Liver (tissue), 9 donors: ENCODE results near the gene CSMD2. TPM values are rescaled to one million over a fixed set of nuclear protein-coding genes. Genes with fewer than 3 reads are reported as not detected.

Source experiments
- DNase-seq: peaks from one replicate; pipeline ENCODE4 v3.0.0-alpha.2; 2017; ENCODE audit warnings: low spot score
- H3K27ac ChIP-seq, 2 donors: one replicate each; pipeline ENCODE4 v1.7.0; 2013; ENCODE audit warnings: inconsistent platforms in 2 of 2, low read length in 2 of 2, control low read depth in 1 of 2, low read depth in 1 of 2, mild to moderate bottlenecking in 1 of 2
- H3K27me3 ChIP-seq, 4 donors: one replicate each; pipeline versions ENCODE4 v1.6.1 to v1.7.0; 2013; ENCODE audit warnings: low read length in 3 of 4, inconsistent platforms in 1 of 4, mild to moderate bottlenecking in 1 of 4, moderate library complexity in 1 of 4; ENCODE audit not compliant: control insufficient read depth in 4 of 4, insufficient read depth in 4 of 4
- H3K36me3 ChIP-seq, 4 donors: one replicate each; pipeline versions ENCODE4 v1.6.1 to v1.7.0; 2013; ENCODE audit warnings: low read length in 3 of 4, mild to moderate bottlenecking in 3 of 4, low read depth in 1 of 4, moderate library complexity in 1 of 4; ENCODE audit not compliant: control insufficient read depth in 4 of 4, insufficient read depth in 3 of 4
- H3K4me1 ChIP-seq, 4 donors: one replicate each; pipeline versions ENCODE4 v1.6.1 to v1.7.0; 2013; ENCODE audit warnings: low read length in 3 of 4, mild to moderate bottlenecking in 3 of 4, moderate library complexity in 1 of 4; ENCODE audit not compliant: control insufficient read depth in 4 of 4, insufficient read depth in 4 of 4
- H3K4me3 ChIP-seq, 3 donors: one replicate each; pipeline versions ENCODE4 v1.6.1 to v1.7.0; 2013; ENCODE audit warnings: low read length in 3 of 3, control low read depth in 1 of 3, low read depth in 1 of 3, mild to moderate bottlenecking in 1 of 3
- H3K9ac ChIP-seq, 2 donors: one replicate each; pipeline ENCODE4 v1.7.0; 2013; ENCODE audit warnings: low read length in 2 of 2, mild to moderate bottlenecking in 2 of 2, moderate library complexity in 2 of 2, control low read depth in 1 of 2, low read depth in 1 of 2
- H3K9me3 ChIP-seq, 4 donors: one replicate each; pipeline versions ENCODE4 v1.6.1 to v1.7.0; 2013; ENCODE audit warnings: low read length in 3 of 4; ENCODE audit not compliant: control insufficient read depth in 4 of 4
- EGR1 ChIP-seq, 2 donors: IDR thresholded peaks; 2 replicates each; pipeline ENCODE4 v1.6.1; 2016 to 2018; ENCODE audit warnings: antibody characterized with exemption in 2 of 2, low read depth in 2 of 2
- FOXA2 ChIP-seq: IDR thresholded peaks from 2 replicates; pipeline ENCODE4 v1.6.1; 2016; ENCODE audit warnings: antibody characterized with exemption
- GABPA ChIP-seq, 2 donors: IDR thresholded peaks in 1 of 2; conservative IDR thresholded peaks in 1 of 2; 2 replicates each; pipeline ENCODE4 v1.6.1; 2016; ENCODE audit warnings: antibody characterized with exemption in 2 of 2, mild to moderate bottlenecking in 1 of 2, moderate library complexity in 1 of 2
- HNF4A ChIP-seq, 2 donors: conservative IDR thresholded peaks; 2 replicates each; pipeline ENCODE4 v1.6.1; 2016; ENCODE audit warnings: antibody characterized with exemption in 2 of 2, mild to moderate bottlenecking in 2 of 2
- HNF4G ChIP-seq: IDR thresholded peaks from 2 replicates; pipeline ENCODE4 v1.6.1; 2016; ENCODE audit warnings: antibody characterized with exemption
- JUND ChIP-seq, 2 donors: IDR thresholded peaks; 2 replicates each; pipeline ENCODE4 v1.6.1; 2016; ENCODE audit warnings: antibody characterized with exemption in 2 of 2
- RAD21 ChIP-seq, 2 donors: IDR thresholded peaks; 2 replicates each; pipeline ENCODE4 v1.6.1; 2016; ENCODE audit warnings: antibody characterized with exemption in 2 of 2, mild to moderate bottlenecking in 2 of 2
- RXRA ChIP-seq, 2 donors: IDR thresholded peaks; 2 replicates each; pipeline ENCODE4 v1.6.1; 2017 to 2018; ENCODE audit warnings: antibody characterized with exemption in 2 of 2, mild to moderate bottlenecking in 1 of 2
- SP1 ChIP-seq: IDR thresholded peaks from 2 replicates; pipeline ENCODE4 v1.6.1; 2018; ENCODE audit warnings: antibody characterized with exemption, mild to moderate bottlenecking
- TAF1 ChIP-seq: conservative IDR thresholded peaks from 2 replicates; pipeline ENCODE4 v1.6.1; 2016; ENCODE audit warnings: antibody characterized with exemption, mild to moderate bottlenecking
- YY1 ChIP-seq: IDR thresholded peaks from 2 replicates; pipeline ENCODE4 v1.6.1; 2016; ENCODE audit warnings: antibody characterized with exemption, mild to moderate bottlenecking
- WGBS: extraction: QIAGEN DNeasy Blood & Tissue Kit; methylation state at CpG from one replicate; pipeline ENCODE4 v1.1.7; 2013; 5-methylcytosine and 5-hydroxymethylcytosine counted together
- polyA plus RNA-seq, 2 donors: library from polyadenylated mRNA; stranded (reverse) in 1 of 2; unstranded in 1 of 2; fragments of 200-250 nt in 1 of 2; fragments of >200 nt in 1 of 2; fragmentation: Nextera tagmentation in 1 of 2; extraction: Ambion mirVana in 1 of 2; gene quantifications; one replicate each; pipeline versions ENCODE4 v1.2.1 to v1.2.3, GENCODE V29; 2013 to 2015
- total RNA-seq, 2 donors: library from RNA; depleted of rRNA; stranded (reverse); fragments of >200 nt; gene quantifications; one replicate each; pipeline ENCODE4 v1.2.3, GENCODE V29; 2014
- TF ChIP-seq, protein P1 (sequence below): IDR thresholded peaks from 2 replicates; pipeline ENCODE4 v1.6.1; 2016; ENCODE audit warnings: antibody characterized with exemption, mild to moderate bottlenecking
- TF ChIP-seq, protein P2 (sequence below): fragments of 150-350 bp; IDR thresholded peaks from 2 replicates; pipeline ENCODE4 v1.5.1; 2017; ENCODE audit warnings: improper control_type of control experiment, low read depth, low read length; ENCODE audit not compliant: missing input control
- TF ChIP-seq, protein P3 (sequence below): IDR thresholded peaks from 2 replicates; pipeline ENCODE4 v1.6.1; 2016; ENCODE audit warnings: antibody characterized with exemption
- TF ChIP-seq, protein P4 (sequence below): IDR thresholded peaks from 2 replicates; pipeline ENCODE4 v1.6.1; 2016; ENCODE audit warnings: antibody characterized with exemption
- donor health status: healthy.
- donor health status: healthy.
- donor health status: healthy.
- donor health status: healthy.
- donor health status: healthy.

The CSMD2 gene
- total and polyA plus RNA-seq, 4 donors, result 0.08 to 0.09 TPM; not detected in 2

DNA sequence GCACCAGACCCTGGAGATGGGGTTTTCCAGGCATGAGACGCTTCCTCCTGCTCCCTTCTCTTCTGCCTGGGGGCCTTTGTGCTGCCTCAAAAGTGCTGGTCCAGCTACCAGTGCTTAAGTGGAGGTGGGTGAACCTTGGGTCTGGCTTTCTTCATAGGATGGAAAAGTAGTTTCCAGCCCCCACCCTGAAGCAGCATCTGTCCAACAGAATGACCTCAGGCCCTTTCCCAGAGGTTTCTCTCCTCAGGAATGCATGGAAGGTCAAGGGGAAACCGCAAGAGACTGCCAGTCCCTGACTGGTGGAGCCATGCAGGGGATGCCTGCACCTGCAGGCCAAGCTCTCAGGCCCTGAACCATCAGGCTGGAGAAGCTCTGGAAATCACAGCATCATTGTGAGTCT lies 237.3 kb downstream of the CSMD2 start:
- WGBS, result 80% methylated on average over 2 of the region's 2 CpGs
- H3K27ac ChIP-seq, result no peak overlapping the region
- no peaks in the 10 kb centered on the region for H3K4me1 ChIP-seq
- no peaks in the 10 kb centered on the region for H3K36me3 ChIP-seq
- TF ChIP-seq EGR1 (IDR thresholded peaks at IDR 0.05; ENCODE audit: low read depth in 2 of 2) (no peak), HNF4G (no peak), SP1 (no peak), RXRA (IDR thresholded peaks at IDR 0.05) (no peak), GABPA (IDR thresholded peaks at IDR 0.05 in 1 of 2, conservative IDR thresholded peaks at IDR 0.05 in 1 of 2) (no peak), HNF4A (conservative IDR thresholded peaks at IDR 0.05) (no peak), RAD21 (IDR thresholded peaks at IDR 0.05) (no peak), YY1 (no peak)
- TF ChIP-seq, protein P1, sequence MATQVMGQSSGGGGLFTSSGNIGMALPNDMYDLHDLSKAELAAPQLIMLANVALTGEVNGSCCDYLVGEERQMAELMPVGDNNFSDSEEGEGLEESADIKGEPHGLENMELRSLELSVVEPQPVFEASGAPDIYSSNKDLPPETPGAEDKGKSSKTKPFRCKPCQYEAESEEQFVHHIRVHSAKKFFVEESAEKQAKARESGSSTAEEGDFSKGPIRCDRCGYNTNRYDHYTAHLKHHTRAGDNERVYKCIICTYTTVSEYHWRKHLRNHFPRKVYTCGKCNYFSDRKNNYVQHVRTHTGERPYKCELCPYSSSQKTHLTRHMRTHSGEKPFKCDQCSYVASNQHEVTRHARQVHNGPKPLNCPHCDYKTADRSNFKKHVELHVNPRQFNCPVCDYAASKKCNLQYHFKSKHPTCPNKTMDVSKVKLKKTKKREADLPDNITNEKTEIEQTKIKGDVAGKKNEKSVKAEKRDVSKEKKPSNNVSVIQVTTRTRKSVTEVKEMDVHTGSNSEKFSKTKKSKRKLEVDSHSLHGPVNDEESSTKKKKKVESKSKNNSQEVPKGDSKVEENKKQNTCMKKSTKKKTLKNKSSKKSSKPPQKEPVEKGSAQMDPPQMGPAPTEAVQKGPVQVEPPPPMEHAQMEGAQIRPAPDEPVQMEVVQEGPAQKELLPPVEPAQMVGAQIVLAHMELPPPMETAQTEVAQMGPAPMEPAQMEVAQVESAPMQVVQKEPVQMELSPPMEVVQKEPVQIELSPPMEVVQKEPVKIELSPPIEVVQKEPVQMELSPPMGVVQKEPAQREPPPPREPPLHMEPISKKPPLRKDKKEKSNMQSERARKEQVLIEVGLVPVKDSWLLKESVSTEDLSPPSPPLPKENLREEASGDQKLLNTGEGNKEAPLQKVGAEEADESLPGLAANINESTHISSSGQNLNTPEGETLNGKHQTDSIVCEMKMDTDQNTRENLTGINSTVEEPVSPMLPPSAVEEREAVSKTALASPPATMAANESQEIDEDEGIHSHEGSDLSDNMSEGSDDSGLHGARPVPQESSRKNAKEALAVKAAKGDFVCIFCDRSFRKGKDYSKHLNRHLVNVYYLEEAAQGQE, result no peak
- TF ChIP-seq, protein P2, sequence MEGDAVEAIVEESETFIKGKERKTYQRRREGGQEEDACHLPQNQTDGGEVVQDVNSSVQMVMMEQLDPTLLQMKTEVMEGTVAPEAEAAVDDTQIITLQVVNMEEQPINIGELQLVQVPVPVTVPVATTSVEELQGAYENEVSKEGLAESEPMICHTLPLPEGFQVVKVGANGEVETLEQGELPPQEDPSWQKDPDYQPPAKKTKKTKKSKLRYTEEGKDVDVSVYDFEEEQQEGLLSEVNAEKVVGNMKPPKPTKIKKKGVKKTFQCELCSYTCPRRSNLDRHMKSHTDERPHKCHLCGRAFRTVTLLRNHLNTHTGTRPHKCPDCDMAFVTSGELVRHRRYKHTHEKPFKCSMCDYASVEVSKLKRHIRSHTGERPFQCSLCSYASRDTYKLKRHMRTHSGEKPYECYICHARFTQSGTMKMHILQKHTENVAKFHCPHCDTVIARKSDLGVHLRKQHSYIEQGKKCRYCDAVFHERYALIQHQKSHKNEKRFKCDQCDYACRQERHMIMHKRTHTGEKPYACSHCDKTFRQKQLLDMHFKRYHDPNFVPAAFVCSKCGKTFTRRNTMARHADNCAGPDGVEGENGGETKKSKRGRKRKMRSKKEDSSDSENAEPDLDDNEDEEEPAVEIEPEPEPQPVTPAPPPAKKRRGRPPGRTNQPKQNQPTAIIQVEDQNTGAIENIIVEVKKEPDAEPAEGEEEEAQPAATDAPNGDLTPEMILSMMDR, result no peak
- TF ChIP-seq, protein P3, sequence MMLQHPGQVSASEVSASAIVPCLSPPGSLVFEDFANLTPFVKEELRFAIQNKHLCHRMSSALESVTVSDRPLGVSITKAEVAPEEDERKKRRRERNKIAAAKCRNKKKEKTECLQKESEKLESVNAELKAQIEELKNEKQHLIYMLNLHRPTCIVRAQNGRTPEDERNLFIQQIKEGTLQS, result no peak
- H3K9me3 ChIP-seq, result peaks cover 0 to 4% (median 1%) of the 10 kb centered on the region in 4 donors
- no peak overlapping the region for H3K9ac ChIP-seq
- H3K27me3 ChIP-seq, result no peaks in the 10 kb centered on the region
- no peak for DNase-seq
- H3K4me3 ChIP-seq, result no peak overlapping the region

DNA sequence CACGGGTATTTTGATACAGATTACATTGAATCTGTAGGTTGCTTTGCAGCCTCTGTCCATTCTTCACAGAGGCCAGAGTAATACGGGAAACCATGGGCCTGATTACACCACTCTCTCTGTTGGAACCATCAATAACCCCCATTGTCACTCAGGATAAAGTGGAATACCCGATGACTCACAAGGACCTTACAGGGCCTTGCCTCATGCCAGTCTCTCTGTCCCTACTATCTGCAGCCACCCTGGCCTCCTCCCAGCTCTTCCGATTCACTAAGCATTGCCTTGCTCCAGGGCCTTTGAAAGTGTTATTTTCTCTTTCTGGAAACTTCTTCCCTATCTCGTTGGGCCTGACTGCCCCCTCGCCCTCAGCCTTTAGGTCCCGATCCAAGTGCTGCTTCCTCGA lies 239.4 kb downstream of the CSMD2 start:
- H3K4me1 ChIP-seq, result no peaks in the 10 kb centered on the region
- WGBS, result 87% methylated on average over 8 of the region's 8 CpGs

More for the DNA sequence above, 239.4 kb downstream of the CSMD2 start:
- Histone ChIP-seq H3K4me3 (no peak overlapping the region), H3K9me3 (peaks cover 0 to 4% (median 2%) of the 10 kb centered on the region in 4 donors), H3K36me3 (no peaks in the 10 kb centered on the region), H3K27me3 (no peaks in the 10 kb centered on the region), H3K27ac (no peak overlapping the region), H3K9ac (no peak overlapping the region)
- no peak for DNase-seq
- no peak for TF ChIP-seq JUND (IDR thresholded peaks at IDR 0.05)
- TF ChIP-seq TAF1, result no peak
- TF ChIP-seq, protein P4, sequence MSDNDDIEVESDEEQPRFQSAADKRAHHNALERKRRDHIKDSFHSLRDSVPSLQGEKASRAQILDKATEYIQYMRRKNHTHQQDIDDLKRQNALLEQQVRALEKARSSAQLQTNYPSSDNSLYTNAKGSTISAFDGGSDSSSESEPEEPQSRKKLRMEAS, result no peak
- TF ChIP-seq, protein P3, result no peak
- no peak for TF ChIP-seq FOXA2
